GM12878 (cell line): ENCODE data around the gene AMHR2. TPM values are rescaled to one million over a fixed set of nuclear protein-coding genes. Genes with fewer than 3 reads are reported as not detected.

Experiments used
- ATAC-seq: fragments of 200-7000 bp; cut with Tn5 transposase; 3 replicates; pipeline ENCODE4 v1.9.1; 2020; ENCODE audit warnings: mild to moderate bottlenecking, moderate library complexity
- BruUV-seq: library from RNA; stranded (reverse); fragments of 400-500 nt; replicated peaks from 2 replicates; lab custom pipeline; 2021; lab: Mats Ljungman, UMichigan
- CTCF ChIA-PET: fragments of 300-600 bp; sonication (Branson Sonifier 250); formaldehyde crosslinking; extraction: SDS; loops from one replicate; lab custom pipeline; 2021; ENCODE audit warnings: inconsistent platforms; lab: Yijun Ruan, JAX
- POLR2A ChIA-PET: fragments of 350-600 bp; formaldehyde crosslinking; extraction: SDS; loops from one replicate; lab custom pipeline; 2021; ENCODE audit warnings: inconsistent platforms; lab: Charles Lee
- RAD21 ChIA-PET: fragments of 300-600 bp; sonication (Branson Sonifier 250); formaldehyde crosslinking; loops from one replicate; lab custom pipeline; 2023; ENCODE audit warnings: antibody characterized with exemption; ENCODE audit not compliant: unreplicated experiment; lab: Charles Lee
- SMC1A ChIA-PET: fragments of 300-600 bp; sonication (Branson Sonifier 250); formaldehyde crosslinking; loops from one replicate; lab custom pipeline; 2023; ENCODE audit not compliant: unreplicated experiment, uncharacterized antibody; lab: Charles Lee
- DNase-seq: peaks from one replicate; pipeline ENCODE4 v3.0.0-alpha.2; 2011; ENCODE audit warnings: low read depth, low spot score
- FAIRE-seq: peaks from 3 replicates; lab custom pipeline; 2011; peaks lifted over from hg19 to GRCh38; lab: Jason Lieb, UNC
- H2AFZ ChIP-seq: 2 replicates; pipeline ENCODE4 v1.6.0; 2011; ENCODE audit warnings: low read depth, low read length, control low read depth; ENCODE audit not compliant: control insufficient read depth
- H3K27ac ChIP-seq: 2 replicates; pipeline ENCODE4 v1.5.1; 2011; ENCODE audit warnings: control low read depth; ENCODE audit not compliant: control insufficient read depth, insufficient read depth
- H3K27me3 ChIP-seq, 2 experiments: replicated peaks in 1 of 2; 2 replicates each; pipeline versions ENCODE4 v1.6.0 to v1.6.1; 2011; ENCODE audit warnings: low read length in 1 of 2; ENCODE audit not compliant: control insufficient read depth in 2 of 2, insufficient read depth in 2 of 2
- H3K36me3 ChIP-seq, 2 experiments: 2 replicates each; pipeline ENCODE4 v1.5.1; 2011; ENCODE audit warnings: low read length in 1 of 2; ENCODE audit not compliant: control insufficient read depth in 2 of 2, insufficient read depth in 2 of 2
- H3K4me1 ChIP-seq: 2 replicates; pipeline ENCODE4 v1.6.1; 2011; ENCODE audit warnings: mild to moderate bottlenecking, low read length, moderate library complexity, mixed read lengths; ENCODE audit not compliant: control insufficient read depth, insufficient read depth
- H3K4me2 ChIP-seq: 2 replicates; pipeline ENCODE4 v1.6.0; 2011; ENCODE audit warnings: control low read depth; ENCODE audit not compliant: control insufficient read depth, insufficient read depth
- H3K4me3 ChIP-seq: fragments of 200-600 bp; sonication (generic); 2 replicates; pipeline ENCODE4 v1.5.1; 2016
- H3K79me2 ChIP-seq: 2 replicates; pipeline ENCODE4 v1.6.0; 2011; ENCODE audit warnings: low read length; ENCODE audit not compliant: control insufficient read depth, insufficient read depth
- H3K9ac ChIP-seq: 2 replicates; pipeline ENCODE4 v1.8.0; 2011; ENCODE audit warnings: low read length, control low read depth, mixed read lengths; ENCODE audit not compliant: control insufficient read depth, insufficient read depth
- H3K9me3 ChIP-seq: replicated peaks from 3 replicates; pipeline ENCODE4 v1.5.1; 2011; ENCODE audit warnings: mild to moderate bottlenecking, low read length; ENCODE audit not compliant: control insufficient read depth, insufficient read depth
- H4K20me1 ChIP-seq: 2 replicates; pipeline ENCODE4 v1.6.0; 2011; ENCODE audit not compliant: control insufficient read depth, insufficient read depth
- ASH2L ChIP-seq: fragments of 300-600, 200-600 bp; sonication (generic); IDR thresholded peaks from 2 replicates; pipeline ENCODE4 v1.6.1; 2017; ENCODE audit warnings: low read depth, mild to moderate bottlenecking, borderline replicate concordance
- MAX ChIP-seq: IDR thresholded peaks from 2 replicates; pipeline ENCODE4 v1.6.1; 2012; ENCODE audit warnings: low read depth, low read length, improper control_type of control experiment
- MLLT1 ChIP-seq: fragments of 450-650 bp; IDR thresholded peaks from 2 replicates; pipeline ENCODE4 v1.6.1; 2016; ENCODE audit warnings: mild to moderate bottlenecking
- NBN ChIP-seq: fragments of 450-650 bp; IDR thresholded peaks from 2 replicates; pipeline ENCODE4 v1.6.1; 2016
- NFIC ChIP-seq: IDR thresholded peaks from 2 replicates; pipeline ENCODE4 v1.6.1; 2012; ENCODE audit warnings: low read depth, mild to moderate bottlenecking, inconsistent platforms, low read length, moderate library complexity
- PML ChIP-seq: IDR thresholded peaks from 2 replicates; pipeline ENCODE4 v1.6.1; 2012; ENCODE audit warnings: low read length, inconsistent platforms
- YY1 ChIP-seq: IDR thresholded peaks from 2 replicates; pipeline ENCODE4 v1.6.1; 2011; ENCODE audit warnings: low read depth, mild to moderate bottlenecking, low read length
- ZNF207 ChIP-seq: fragments of 450-650 bp; IDR thresholded peaks from 2 replicates; pipeline ENCODE4 v1.6.1; 2014; ENCODE audit warnings: antibody characterized with exemption, mild to moderate bottlenecking, borderline replicate concordance
- ZNF217 ChIP-seq: fragments of 450-650 bp; IDR thresholded peaks from 2 replicates; pipeline ENCODE4 v1.6.1; 2017; ENCODE audit warnings: antibody characterized with exemption, mild to moderate bottlenecking
- WGBS: methylation state at CpG from one replicate; pipeline ENCODE4 v1.1.6; 2016; ENCODE audit warnings: low lambda C conversion rate; ENCODE audit not compliant: insufficient replicate concordance, insufficient coverage; ENCODE audit errors: missing lambda C conversion rate; 5-methylcytosine and 5-hydroxymethylcytosine counted together
- in situ Hi-C: fragments of 300-500 bp; cut with MboI; formaldehyde crosslinking; loops from 9 replicates; pipeline ENCODE4 v1.14.3; 2018; ENCODE audit warnings: mixed read lengths
- intact Hi-C: fragments of 100-400 bp; cut with micrococcal nuclease; formaldehyde crosslinking; loops from one replicate; pipeline ENCODE4 v1.14.2; 2022; ENCODE audit not compliant: unreplicated experiment
- polyA plus RNA-seq, 11 experiments: library from polyadenylated mRNA; depleted of rRNA in 4 of 11; unstranded in 6 of 11; stranded (reverse) in 5 of 11; fragments of >200 nt; fragmentation: Nextera tagmentation in 4 of 11; fragmentation: Illumina TruSeq in 1 of 11; extraction: Ambion mirVana in 4 of 11; extraction: Trizol in 1 of 11; gene quantifications; 1 replicate in 1 of 11; 2 replicates in 10 of 11; pipeline versions ENCODE4 v1.2.1 to v1.2.3, GENCODE V29; 2011 to 2016; ENCODE audit warnings: inconsistent platforms in 2 of 11, missing spikeins in 2 of 11, low read depth in 1 of 11
- total RNA-seq, 4 experiments: library from RNA; depleted of rRNA in 3 of 4; stranded (reverse); fragments of >200 nt in 3 of 4; fragmentation: Illumina TruSeq in 1 of 4; extraction: Trizol in 1 of 4; gene quantifications; 2 replicates each; pipeline versions ENCODE4 v1.2.1 to v1.2.3, GENCODE V29; 2013 to 2021

The AMHR2 gene
- total and polyA plus RNA-seq, 10 of the 15 experiments (the other 5 are each of a cell fraction or from before 2014, with no cell fraction given) = 0.06 TPM; not detected in 9

- TF ChIP-seq MAX (no peak), ZNF217 (no peak), NFIC (no peak), NBN (no peak), PML (no peak), ASH2L (no peak), YY1 (no peak), MLLT1 (no peak), ZNF207 (no peak)
- Histone ChIP-seq H3K9me3 (no peaks in the 10 kb centered on the region), H3K4me3 (no peak overlapping the region), H3K4me2 (no peak overlapping the region), H3K36me3 (peaks cover 26 to 67% of the 10 kb centered on the region in 2 experiments), H2AFZ (no peak overlapping the region), H3K27me3 (no peaks in the 10 kb centered on the region), H3K27ac (no peak overlapping the region), H3K9ac (no peak overlapping the region), H3K79me2 (peaks cover 3% of the 10 kb centered on the region; the same call in 1 of the 2 replicates), H4K20me1 (peaks cover 5% of the 10 kb centered on the region), H3K4me1 (0 out of 2 replicates have a peak, but pooled peaks cover 2% of the 10 kb centered on the region)
- BruUV-seq = no TSS peak
- FAIRE-seq (no peak), ATAC-seq (no peak), DNase-seq (no peak)
- WGBS = 67% methylated on average over 1 of the region's 1 CpG
- ChIA-PET CTCF (interaction anchor here (1.9 to 2.9 kb wide), 2 partner anchors 10 to 119 kb away, joined by 7 to 12 read pairs; no protein-coding TSS in a partner anchor), RAD21 (interaction anchor here (1.5 kb wide), 1 partner anchor 120 kb away, joined by 3 read pairs; no protein-coding TSS in a partner anchor), POLR2A (interaction anchor here (1.4 to 2.2 kb wide), 3 partner anchors 17 to 89 kb away, joined by 3 to 6 read pairs (median 4); no protein-coding TSS in a partner anchor), SMC1A (interaction anchor here (1.9 kb wide), 1 partner anchor 10 kb away, joined by 6 read pairs; no protein-coding TSS in a partner anchor)
- in situ Hi-C loops = loop anchor here (10.0 kb wide), 1 partner anchor 447 kb away; no protein-coding TSS in a partner anchor
- intact Hi-C loops = no loop called here
These were observed 48.5 kb downstream of the AMHR2 start for GRCh38 chr12:53472056-53472582.
